Measurements from ENCODE around the gene FILIP1. TPM values are rescaled to one million over a fixed set of nuclear protein-coding genes. Genes with fewer than 3 reads are reported as not detected.

Gene FILIP1
- polyA plus RNA-seq, 1 of the 3 experiments (the other 2 are of a cell fraction), result 0.03 TPM

DNA sequence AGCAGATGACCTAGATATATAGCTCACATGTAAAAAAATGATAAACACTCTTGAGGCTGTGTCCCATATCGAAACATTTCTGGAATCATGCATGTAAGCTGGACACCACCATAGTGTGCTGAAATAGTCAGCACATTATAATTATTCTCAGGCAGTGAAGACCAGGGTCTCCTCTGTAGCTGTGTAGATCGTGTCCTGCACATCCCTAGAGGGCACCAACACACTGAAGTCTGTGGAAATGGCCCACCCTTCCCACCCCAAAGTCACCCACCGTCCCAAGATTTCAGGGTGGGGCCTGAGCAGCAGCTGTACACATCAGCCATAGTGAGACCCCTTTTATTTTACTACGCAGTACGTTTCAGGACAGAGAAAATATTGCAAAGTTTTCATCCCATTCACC is 188.0 kb downstream of the FILIP1 start:
- Histone ChIP-seq H2AFZ (ENCODE audit: low read depth) (no peak overlapping the region), H3K9me3 (no peaks in the 10 kb centered on the region), H3K27me3 (ENCODE audit: insufficient read depth) (no peaks in the 10 kb centered on the region), H4K20me1 (ENCODE audit: insufficient read depth) (no peaks in the 10 kb centered on the region), H3K4me3 (ENCODE audit: low read depth in 2 of 2, low read length in 1 of 2) (no peak overlapping the region), H3K36me3 (replicated peaks in 1 of 2; ENCODE audit: control insufficient read depth in 1 of 2, insufficient read depth in 2 of 2, low read length in 1 of 2) (no peaks in the 10 kb centered on the region), H3K4me1 (ENCODE audit: control insufficient read depth in 1 of 2, insufficient read depth in 2 of 2, low read depth in 1 of 2, low read length in 1 of 2) (no peaks in the 10 kb centered on the region; a peak in 1 of 4 replicates), H3K79me2 (ENCODE audit: insufficient read depth) (no peaks in the 10 kb centered on the region), H3K27ac (ENCODE audit: low read depth in 2 of 2, low read length in 1 of 2) (no peak overlapping the region), H3F3A (replicated peaks; ENCODE audit: insufficient read depth) (no peaks in the 10 kb centered on the region), H3K4me2 (no peak overlapping the region), H3K9ac (no peak overlapping the region), H3K9me2 (no peaks in the 10 kb centered on the region)
- ChIA-PET CTCF (interaction anchor here (0.6 to 1.9 kb wide), 5 partner anchors 8 to 221 kb away, joined by 3 to 7 read pairs (median 5); no protein-coding TSS in a partner anchor), POLR2A (no interaction called here)
- DNase-seq, result no peak
- WGBS (ENCODE audit: low lambda C conversion rate), result 66% methylated on average over 5 of the region's 5 CpGs
- TF ChIP-seq SIN3A (IDR thresholded peaks at IDR 0.05; ENCODE audit: borderline replicate concordance, low read depth, low read length), result no peak
- TF ChIP-seq TEAD4 (IDR thresholded peaks at IDR 0.05; ENCODE audit: borderline replicate concordance, insufficient read depth), result no peak
- TF ChIP-seq MAX (IDR thresholded peaks at IDR 0.05; ENCODE audit: low read depth), result no peak
- no peak for TF ChIP-seq USF1 (IDR thresholded peaks at IDR 0.05; ENCODE audit: borderline replicate concordance, low read depth)
- TF ChIP-seq TAF1 (IDR thresholded peaks at IDR 0.05; ENCODE audit: borderline replicate concordance, low read depth, low read length), result no peak
- TF ChIP-seq, protein P1, sequence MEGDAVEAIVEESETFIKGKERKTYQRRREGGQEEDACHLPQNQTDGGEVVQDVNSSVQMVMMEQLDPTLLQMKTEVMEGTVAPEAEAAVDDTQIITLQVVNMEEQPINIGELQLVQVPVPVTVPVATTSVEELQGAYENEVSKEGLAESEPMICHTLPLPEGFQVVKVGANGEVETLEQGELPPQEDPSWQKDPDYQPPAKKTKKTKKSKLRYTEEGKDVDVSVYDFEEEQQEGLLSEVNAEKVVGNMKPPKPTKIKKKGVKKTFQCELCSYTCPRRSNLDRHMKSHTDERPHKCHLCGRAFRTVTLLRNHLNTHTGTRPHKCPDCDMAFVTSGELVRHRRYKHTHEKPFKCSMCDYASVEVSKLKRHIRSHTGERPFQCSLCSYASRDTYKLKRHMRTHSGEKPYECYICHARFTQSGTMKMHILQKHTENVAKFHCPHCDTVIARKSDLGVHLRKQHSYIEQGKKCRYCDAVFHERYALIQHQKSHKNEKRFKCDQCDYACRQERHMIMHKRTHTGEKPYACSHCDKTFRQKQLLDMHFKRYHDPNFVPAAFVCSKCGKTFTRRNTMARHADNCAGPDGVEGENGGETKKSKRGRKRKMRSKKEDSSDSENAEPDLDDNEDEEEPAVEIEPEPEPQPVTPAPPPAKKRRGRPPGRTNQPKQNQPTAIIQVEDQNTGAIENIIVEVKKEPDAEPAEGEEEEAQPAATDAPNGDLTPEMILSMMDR (IDR thresholded peaks at IDR 0.05), result no peak
- no peak for TF ChIP-seq NRF1 (IDR thresholded peaks at IDR 0.05; ENCODE audit: low read depth, low read length)
- TF ChIP-seq TCF12 (IDR thresholded peaks at IDR 0.05), result no peak
- no peak for TF ChIP-seq ELF1 (IDR thresholded peaks at IDR 0.05)
- no peak for TF ChIP-seq SMC3 (IDR thresholded peaks at IDR 0.05; ENCODE audit: low read depth, low read length)
- no peak for TF ChIP-seq USF2 (IDR thresholded peaks at IDR 0.05; ENCODE audit: borderline replicate concordance, low read depth, low read length)
- TF ChIP-seq, protein P2, sequence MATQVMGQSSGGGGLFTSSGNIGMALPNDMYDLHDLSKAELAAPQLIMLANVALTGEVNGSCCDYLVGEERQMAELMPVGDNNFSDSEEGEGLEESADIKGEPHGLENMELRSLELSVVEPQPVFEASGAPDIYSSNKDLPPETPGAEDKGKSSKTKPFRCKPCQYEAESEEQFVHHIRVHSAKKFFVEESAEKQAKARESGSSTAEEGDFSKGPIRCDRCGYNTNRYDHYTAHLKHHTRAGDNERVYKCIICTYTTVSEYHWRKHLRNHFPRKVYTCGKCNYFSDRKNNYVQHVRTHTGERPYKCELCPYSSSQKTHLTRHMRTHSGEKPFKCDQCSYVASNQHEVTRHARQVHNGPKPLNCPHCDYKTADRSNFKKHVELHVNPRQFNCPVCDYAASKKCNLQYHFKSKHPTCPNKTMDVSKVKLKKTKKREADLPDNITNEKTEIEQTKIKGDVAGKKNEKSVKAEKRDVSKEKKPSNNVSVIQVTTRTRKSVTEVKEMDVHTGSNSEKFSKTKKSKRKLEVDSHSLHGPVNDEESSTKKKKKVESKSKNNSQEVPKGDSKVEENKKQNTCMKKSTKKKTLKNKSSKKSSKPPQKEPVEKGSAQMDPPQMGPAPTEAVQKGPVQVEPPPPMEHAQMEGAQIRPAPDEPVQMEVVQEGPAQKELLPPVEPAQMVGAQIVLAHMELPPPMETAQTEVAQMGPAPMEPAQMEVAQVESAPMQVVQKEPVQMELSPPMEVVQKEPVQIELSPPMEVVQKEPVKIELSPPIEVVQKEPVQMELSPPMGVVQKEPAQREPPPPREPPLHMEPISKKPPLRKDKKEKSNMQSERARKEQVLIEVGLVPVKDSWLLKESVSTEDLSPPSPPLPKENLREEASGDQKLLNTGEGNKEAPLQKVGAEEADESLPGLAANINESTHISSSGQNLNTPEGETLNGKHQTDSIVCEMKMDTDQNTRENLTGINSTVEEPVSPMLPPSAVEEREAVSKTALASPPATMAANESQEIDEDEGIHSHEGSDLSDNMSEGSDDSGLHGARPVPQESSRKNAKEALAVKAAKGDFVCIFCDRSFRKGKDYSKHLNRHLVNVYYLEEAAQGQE (IDR thresholded peaks at IDR 0.05; ENCODE audit: low read depth, low read length), result no peak
- no peak for TF ChIP-seq POLR2AphosphoS5 (IDR thresholded peaks at IDR 0.05; ENCODE audit: low read depth, low read length)
- TF ChIP-seq, protein P3, sequence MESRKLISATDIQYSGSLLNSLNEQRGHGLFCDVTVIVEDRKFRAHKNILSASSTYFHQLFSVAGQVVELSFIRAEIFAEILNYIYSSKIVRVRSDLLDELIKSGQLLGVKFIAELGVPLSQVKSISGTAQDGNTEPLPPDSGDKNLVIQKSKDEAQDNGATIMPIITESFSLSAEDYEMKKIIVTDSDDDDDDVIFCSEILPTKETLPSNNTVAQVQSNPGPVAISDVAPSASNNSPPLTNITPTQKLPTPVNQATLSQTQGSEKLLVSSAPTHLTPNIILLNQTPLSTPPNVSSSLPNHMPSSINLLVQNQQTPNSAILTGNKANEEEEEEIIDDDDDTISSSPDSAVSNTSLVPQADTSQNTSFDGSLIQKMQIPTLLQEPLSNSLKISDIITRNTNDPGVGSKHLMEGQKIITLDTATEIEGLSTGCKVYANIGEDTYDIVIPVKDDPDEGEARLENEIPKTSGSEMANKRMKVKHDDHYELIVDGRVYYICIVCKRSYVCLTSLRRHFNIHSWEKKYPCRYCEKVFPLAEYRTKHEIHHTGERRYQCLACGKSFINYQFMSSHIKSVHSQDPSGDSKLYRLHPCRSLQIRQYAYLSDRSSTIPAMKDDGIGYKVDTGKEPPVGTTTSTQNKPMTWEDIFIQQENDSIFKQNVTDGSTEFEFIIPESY (IDR thresholded peaks at IDR 0.05; ENCODE audit: borderline replicate concordance, low read depth), result no peak
- no peak for TF ChIP-seq CHD2 (IDR thresholded peaks at IDR 0.05; ENCODE audit: low read length, partially characterized antibody)
- no peak for TF ChIP-seq RFX5 (IDR thresholded peaks at IDR 0.05; ENCODE audit: low read length)
- no peak for TF ChIP-seq MXI1 (IDR thresholded peaks at IDR 0.05; ENCODE audit: low read depth, low read length)
- no peak for TF ChIP-seq EZH2phosphoT487 (IDR thresholded peaks at IDR 0.05; ENCODE audit: borderline replicate concordance, low read depth)
